GM12878 (cell line): Measurements from ENCODE around the gene LRRC23. TPM values are rescaled to one million over a fixed set of nuclear protein-coding genes. Genes with fewer than 3 reads are reported as not detected.

ENCODE experiments used
- BHLHE40 ChIP-seq, 2 experiments: fragments of 450-650 bp in 1 of 2; IDR thresholded peaks; 2 replicates each; pipeline ENCODE4 v1.6.1; 2011 to 2017; ENCODE audit warnings: low read depth in 2 of 2, borderline replicate concordance in 1 of 2, improper control_type of control experiment in 1 of 2, low read length in 1 of 2, mild to moderate bottlenecking in 1 of 2
- CREB1 ChIP-seq: IDR thresholded peaks from 2 replicates; pipeline ENCODE4 v1.6.1; 2012; ENCODE audit warnings: low read depth, mild to moderate bottlenecking, inconsistent platforms
- HCFC1 ChIP-seq: fragments of 150-350 bp; IDR thresholded peaks from 2 replicates; pipeline ENCODE4 v1.6.1; 2014; ENCODE audit warnings: low read length
- MTA2 ChIP-seq: fragments of 450-650 bp; IDR thresholded peaks from 2 replicates; pipeline ENCODE4 v1.6.1; 2016; ENCODE audit warnings: low read depth, mild to moderate bottlenecking, moderate library complexity
- MXI1 ChIP-seq: fragments of 150-350 bp; IDR thresholded peaks from 2 replicates; pipeline ENCODE4 v1.6.1; 2011; ENCODE audit warnings: low read depth, mild to moderate bottlenecking, inconsistent platforms, low read length, improper control_type of control experiment
- PAX5 ChIP-seq: IDR thresholded peaks from 2 replicates; pipeline ENCODE4 v1.6.1; 2011; ENCODE audit warnings: low read depth, low read length, borderline replicate concordance
- POLR2AphosphoS2 ChIP-seq: IDR thresholded peaks from 2 replicates; pipeline ENCODE4 v1.6.1; 2011; ENCODE audit warnings: low read depth, mild to moderate bottlenecking, low read length, improper control_type of control experiment, moderate library complexity
- SIN3A ChIP-seq: IDR thresholded peaks from 2 replicates; pipeline ENCODE4 v1.6.1; 2012; ENCODE audit warnings: low read depth, low read length, improper control_type of control experiment
- SP1 ChIP-seq: IDR thresholded peaks from one replicate; pipeline ENCODE4 v1.6.1; 2011; ENCODE audit warnings: low read depth, low read length
- SRF ChIP-seq, 2 experiments: IDR thresholded peaks; 2 replicates each; pipeline ENCODE4 v1.6.1; 2011; ENCODE audit warnings: low read depth in 2 of 2, low read length in 2 of 2, mild to moderate bottlenecking in 1 of 2, moderate library complexity in 1 of 2
- TARDBP ChIP-seq: IDR thresholded peaks from 2 replicates; pipeline ENCODE4 v1.6.1; 2016; ENCODE audit warnings: borderline replicate concordance
- YY1 ChIP-seq: IDR thresholded peaks from 2 replicates; pipeline ENCODE4 v1.6.1; 2011; ENCODE audit warnings: low read depth, mild to moderate bottlenecking, low read length
- polyA plus RNA-seq, 11 experiments: library from polyadenylated mRNA; depleted of rRNA in 4 of 11; unstranded in 6 of 11; stranded (reverse) in 5 of 11; fragments of >200 nt; fragmentation: Nextera tagmentation in 4 of 11; fragmentation: Illumina TruSeq in 1 of 11; extraction: Ambion mirVana in 4 of 11; extraction: Trizol in 1 of 11; gene quantifications; 1 replicate in 1 of 11; 2 replicates in 10 of 11; pipeline versions ENCODE4 v1.2.1 to v1.2.3, GENCODE V29; 2011 to 2016; ENCODE audit warnings: inconsistent platforms in 2 of 11, missing spikeins in 2 of 11, low read depth in 1 of 11
- total RNA-seq, 4 experiments: library from RNA; depleted of rRNA in 3 of 4; stranded (reverse); fragments of >200 nt in 3 of 4; fragmentation: Illumina TruSeq in 1 of 4; extraction: Trizol in 1 of 4; gene quantifications; 2 replicates each; pipeline versions ENCODE4 v1.2.1 to v1.2.3, GENCODE V29; 2013 to 2021
- TF ChIP-seq, protein P1 (sequence below): fragments of 450-650 bp; IDR thresholded peaks from 2 replicates; pipeline ENCODE4 v1.6.1; 2017; ENCODE audit warnings: mild to moderate bottlenecking, moderate library complexity
- TF ChIP-seq, protein P2 (sequence below): fragments of 450-650 bp; formaldehyde crosslinking; IDR thresholded peaks from 2 replicates; pipeline ENCODE4 v1.4.0; 2020; ENCODE audit warnings: mild to moderate bottlenecking, moderate library complexity
- TF ChIP-seq, protein P3 (sequence below): IDR thresholded peaks from 2 replicates; pipeline ENCODE4 v1.6.1; 2011; ENCODE audit warnings: low read depth, mild to moderate bottlenecking, low read length, moderate library complexity, borderline replicate concordance; ENCODE audit errors: extremely low read depth
- TF ChIP-seq, protein P4 (sequence below): fragments of 450-650 bp; IDR thresholded peaks from 2 replicates; pipeline ENCODE4 v1.6.1; 2017; ENCODE audit warnings: mild to moderate bottlenecking, low read depth, inconsistent platforms; ENCODE audit not compliant: poor library complexity, severe bottlenecking

Gene LRRC23
- total and polyA plus RNA-seq, 10 of the 15 experiments (the other 5 are each of a cell fraction or from before 2014, with no cell fraction given): 1.4 to 6.9 (median 3.4) TPM

DNA sequence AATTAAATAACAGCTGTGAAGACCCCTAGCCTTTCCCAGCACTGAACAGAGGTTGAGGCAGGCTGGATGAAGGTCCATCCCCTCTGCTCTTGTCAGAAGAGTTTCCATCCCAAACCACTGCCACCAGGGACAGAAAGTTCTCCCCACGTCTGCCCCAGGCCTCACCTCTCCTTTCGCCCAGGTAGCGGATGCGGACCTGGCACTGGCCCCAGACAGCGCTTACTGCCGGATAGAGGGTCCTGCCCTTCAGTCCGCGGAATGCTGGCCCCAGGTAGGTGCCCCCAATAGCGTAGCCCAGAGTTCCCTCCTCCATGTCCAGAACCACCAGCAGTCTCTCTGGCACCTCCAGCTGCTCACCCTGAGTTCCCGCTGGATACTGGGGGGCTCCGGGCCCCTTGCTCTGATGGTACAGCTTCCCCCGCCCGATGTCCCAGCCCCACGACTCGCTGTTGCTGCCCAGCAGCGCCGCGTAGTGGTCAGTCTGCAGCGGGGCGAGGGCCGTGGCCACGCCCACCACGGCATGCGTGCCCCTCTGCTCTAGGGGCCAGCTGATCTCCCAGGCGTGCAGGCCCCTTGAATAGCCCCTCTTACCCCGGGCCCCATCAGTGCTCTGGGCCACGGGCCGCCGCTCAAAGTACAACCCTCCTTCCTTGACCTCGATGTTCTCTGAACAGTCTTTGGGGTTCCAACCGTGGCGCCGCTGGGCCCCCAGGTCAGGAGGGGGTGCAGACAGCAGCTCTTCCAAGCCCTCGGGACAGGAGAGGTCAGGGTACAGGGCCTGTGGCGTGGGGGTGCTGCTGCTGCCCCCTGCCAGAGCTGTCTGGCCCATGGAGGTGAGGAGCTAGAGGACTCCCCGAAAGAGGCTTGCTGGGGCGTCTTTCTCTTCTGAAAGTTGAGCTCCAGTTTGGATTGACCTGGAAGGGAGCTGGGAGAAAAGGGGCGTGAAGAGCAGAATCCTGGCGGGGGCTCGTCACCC is 32.3 kb upstream of the LRRC23 start (continued):
- TF ChIP-seq, protein P1, sequence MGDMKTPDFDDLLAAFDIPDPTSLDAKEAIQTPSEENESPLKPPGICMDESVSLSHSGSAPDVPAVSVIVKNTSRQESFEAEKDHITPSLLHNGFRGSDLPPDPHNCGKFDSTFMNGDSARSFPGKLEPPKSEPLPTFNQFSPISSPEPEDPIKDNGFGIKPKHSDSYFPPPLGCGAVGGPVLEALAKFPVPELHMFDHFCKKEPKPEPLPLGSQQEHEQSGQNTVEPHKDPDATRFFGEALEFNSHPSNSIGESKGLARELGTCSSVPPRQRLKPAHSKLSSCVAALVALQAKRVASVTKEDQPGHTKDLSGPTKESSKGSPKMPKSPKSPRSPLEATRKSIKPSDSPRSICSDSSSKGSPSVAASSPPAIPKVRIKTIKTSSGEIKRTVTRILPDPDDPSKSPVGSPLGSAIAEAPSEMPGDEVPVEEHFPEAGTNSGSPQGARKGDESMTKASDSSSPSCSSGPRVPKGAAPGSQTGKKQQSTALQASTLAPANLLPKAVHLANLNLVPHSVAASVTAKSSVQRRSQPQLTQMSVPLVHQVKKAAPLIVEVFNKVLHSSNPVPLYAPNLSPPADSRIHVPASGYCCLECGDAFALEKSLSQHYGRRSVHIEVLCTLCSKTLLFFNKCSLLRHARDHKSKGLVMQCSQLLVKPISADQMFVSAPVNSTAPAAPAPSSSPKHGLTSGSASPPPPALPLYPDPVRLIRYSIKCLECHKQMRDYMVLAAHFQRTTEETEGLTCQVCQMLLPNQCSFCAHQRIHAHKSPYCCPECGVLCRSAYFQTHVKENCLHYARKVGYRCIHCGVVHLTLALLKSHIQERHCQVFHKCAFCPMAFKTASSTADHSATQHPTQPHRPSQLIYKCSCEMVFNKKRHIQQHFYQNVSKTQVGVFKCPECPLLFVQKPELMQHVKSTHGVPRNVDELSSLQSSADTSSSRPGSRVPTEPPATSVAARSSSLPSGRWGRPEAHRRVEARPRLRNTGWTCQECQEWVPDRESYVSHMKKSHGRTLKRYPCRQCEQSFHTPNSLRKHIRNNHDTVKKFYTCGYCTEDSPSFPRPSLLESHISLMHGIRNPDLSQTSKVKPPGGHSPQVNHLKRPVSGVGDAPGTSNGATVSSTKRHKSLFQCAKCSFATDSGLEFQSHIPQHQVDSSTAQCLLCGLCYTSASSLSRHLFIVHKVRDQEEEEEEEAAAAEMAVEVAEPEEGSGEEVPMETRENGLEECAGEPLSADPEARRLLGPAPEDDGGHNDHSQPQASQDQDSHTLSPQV: no peak
- TF ChIP-seq POLR2AphosphoS2: peak; percentile 85
- peak; percentile 54 to 78; a peak in 3 of 4 replicates for TF ChIP-seq BHLHE40 (IDR thresholded peaks at IDR 0.05; ENCODE audit: borderline replicate concordance in 1 of 2, low read depth in 2 of 2, low read length in 1 of 2)
- TF ChIP-seq PAX5: 0 out of 2 replicates have a peak, but pooled peaks have one; percentile 35
- TF ChIP-seq SP1: peak; percentile 63
- TF ChIP-seq, protein P2, sequence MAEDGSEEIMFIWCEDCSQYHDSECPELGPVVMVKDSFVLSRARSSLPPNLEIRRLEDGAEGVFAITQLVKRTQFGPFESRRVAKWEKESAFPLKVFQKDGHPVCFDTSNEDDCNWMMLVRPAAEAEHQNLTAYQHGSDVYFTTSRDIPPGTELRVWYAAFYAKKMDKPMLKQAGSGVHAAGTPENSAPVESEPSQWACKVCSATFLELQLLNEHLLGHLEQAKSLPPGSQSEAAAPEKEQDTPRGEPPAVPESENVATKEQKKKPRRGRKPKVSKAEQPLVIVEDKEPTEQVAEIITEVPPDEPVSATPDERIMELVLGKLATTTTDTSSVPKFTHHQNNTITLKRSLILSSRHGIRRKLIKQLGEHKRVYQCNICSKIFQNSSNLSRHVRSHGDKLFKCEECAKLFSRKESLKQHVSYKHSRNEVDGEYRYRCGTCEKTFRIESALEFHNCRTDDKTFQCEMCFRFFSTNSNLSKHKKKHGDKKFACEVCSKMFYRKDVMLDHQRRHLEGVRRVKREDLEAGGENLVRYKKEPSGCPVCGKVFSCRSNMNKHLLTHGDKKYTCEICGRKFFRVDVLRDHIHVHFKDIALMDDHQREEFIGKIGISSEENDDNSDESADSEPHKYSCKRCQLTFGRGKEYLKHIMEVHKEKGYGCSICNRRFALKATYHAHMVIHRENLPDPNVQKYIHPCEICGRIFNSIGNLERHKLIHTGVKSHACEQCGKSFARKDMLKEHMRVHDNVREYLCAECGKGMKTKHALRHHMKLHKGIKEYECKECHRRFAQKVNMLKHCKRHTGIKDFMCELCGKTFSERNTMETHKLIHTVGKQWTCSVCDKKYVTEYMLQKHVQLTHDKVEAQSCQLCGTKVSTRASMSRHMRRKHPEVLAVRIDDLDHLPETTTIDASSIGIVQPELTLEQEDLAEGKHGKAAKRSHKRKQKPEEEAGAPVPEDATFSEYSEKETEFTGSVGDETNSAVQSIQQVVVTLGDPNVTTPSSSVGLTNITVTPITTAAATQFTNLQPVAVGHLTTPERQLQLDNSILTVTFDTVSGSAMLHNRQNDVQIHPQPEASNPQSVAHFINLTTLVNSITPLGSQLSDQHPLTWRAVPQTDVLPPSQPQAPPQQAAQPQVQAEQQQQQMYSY (CRISPR knock-in tag): no peak
- TF ChIP-seq HCFC1: no peak
- TF ChIP-seq YY1: peak; percentile 72; the same call in 1 of the 2 replicates
- 0 out of 2 replicates have a peak, but pooled peaks have one; percentile 35 for TF ChIP-seq TARDBP
- peak; percentile 82 for TF ChIP-seq SIN3A
- TF ChIP-seq MXI1: peak; percentile 80
- no peak for TF ChIP-seq MTA2
- TF ChIP-seq CREB1: peak; percentile 26; the same call in 1 of the 2 replicates
- TF ChIP-seq, protein P3, sequence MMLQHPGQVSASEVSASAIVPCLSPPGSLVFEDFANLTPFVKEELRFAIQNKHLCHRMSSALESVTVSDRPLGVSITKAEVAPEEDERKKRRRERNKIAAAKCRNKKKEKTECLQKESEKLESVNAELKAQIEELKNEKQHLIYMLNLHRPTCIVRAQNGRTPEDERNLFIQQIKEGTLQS: no peak
- 0 out of 4 replicates have a peak, but pooled peaks of 1 of the 2 experiments have one; percentile 5 for TF ChIP-seq SRF (IDR thresholded peaks at IDR 0.05; ENCODE audit: low read depth in 2 of 2, low read length in 2 of 2)
- TF ChIP-seq, protein P4, sequence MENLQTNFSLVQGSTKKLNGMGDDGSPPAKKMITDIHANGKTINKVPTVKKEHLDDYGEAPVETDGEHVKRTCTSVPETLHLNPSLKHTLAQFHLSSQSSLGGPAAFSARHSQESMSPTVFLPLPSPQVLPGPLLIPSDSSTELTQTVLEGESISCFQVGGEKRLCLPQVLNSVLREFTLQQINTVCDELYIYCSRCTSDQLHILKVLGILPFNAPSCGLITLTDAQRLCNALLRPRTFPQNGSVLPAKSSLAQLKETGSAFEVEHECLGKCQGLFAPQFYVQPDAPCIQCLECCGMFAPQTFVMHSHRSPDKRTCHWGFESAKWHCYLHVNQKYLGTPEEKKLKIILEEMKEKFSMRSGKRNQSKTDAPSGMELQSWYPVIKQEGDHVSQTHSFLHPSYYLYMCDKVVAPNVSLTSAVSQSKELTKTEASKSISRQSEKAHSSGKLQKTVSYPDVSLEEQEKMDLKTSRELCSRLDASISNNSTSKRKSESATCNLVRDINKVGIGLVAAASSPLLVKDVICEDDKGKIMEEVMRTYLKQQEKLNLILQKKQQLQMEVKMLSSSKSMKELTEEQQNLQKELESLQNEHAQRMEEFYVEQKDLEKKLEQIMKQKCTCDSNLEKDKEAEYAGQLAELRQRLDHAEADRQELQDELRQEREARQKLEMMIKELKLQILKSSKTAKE: no peak
